Measurements from ENCODE around the gene RNF213.
"Not testable (repeated sequence)": the region's sequence is repeated elsewhere in the genome, so short reads cannot be mapped to it uniquely, and the experiment has no call there.

Gene RNF213

GRCh38 chr17:80246726-80247125, 13.9 kb upstream of the RNF213 start:
- no peaks in the 10 kb centered on the region for H3K27me3 ChIP-seq (ENCODE audit: control insufficient read depth, insufficient read depth, low read length)
- H3K36me3 ChIP-seq (ENCODE audit: control insufficient read depth, insufficient read depth, low read length), result peaks cover 16% of the 10 kb centered on the region
- H3K4me1 ChIP-seq (ENCODE audit: control insufficient read depth, insufficient read depth, low read length), result no peaks in the 10 kb centered on the region
- no peak overlapping the region for H3K4me3 ChIP-seq (ENCODE audit: low read length)
- no peak overlapping the region for H3K27ac ChIP-seq (ENCODE audit: low read depth, low read length)
- no peak overlapping the region for H3K9ac ChIP-seq (ENCODE audit: low read length)

DNA sequence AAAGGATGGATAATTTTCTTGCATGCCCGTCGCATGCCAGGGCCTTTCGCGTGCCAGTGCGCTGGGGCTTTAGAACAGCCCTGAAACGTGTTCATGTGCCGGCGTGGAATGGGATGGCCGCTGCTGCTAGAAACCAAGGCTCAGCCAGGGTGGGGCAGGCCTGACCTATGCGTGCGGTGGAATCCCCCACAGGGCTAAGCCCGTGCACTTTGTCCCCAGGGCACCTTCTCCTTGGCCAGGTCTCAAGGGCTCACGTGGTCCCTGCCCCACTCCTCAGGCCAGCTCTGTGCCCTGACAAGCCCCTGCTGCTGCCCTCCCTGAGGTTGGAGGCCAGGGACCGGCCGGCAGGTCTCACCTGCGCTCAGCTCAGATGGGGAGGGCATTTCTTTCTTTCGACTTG, 13.1 kb upstream of the RNF213 start:
- no peaks in the 10 kb centered on the region for H3K4me1 ChIP-seq (ENCODE audit: control insufficient read depth, insufficient read depth, low read length)
- peaks cover 13% of the 10 kb centered on the region for H3K36me3 ChIP-seq (ENCODE audit: control insufficient read depth, insufficient read depth, low read length)
- H3K9ac ChIP-seq (ENCODE audit: low read length), result no peak overlapping the region
- H3K27ac ChIP-seq (ENCODE audit: low read depth, low read length), result no peak overlapping the region
- no peak overlapping the region for H3K4me3 ChIP-seq (ENCODE audit: low read length)
- H3K27me3 ChIP-seq (ENCODE audit: control insufficient read depth, insufficient read depth, low read length), result no peaks in the 10 kb centered on the region

DNA sequence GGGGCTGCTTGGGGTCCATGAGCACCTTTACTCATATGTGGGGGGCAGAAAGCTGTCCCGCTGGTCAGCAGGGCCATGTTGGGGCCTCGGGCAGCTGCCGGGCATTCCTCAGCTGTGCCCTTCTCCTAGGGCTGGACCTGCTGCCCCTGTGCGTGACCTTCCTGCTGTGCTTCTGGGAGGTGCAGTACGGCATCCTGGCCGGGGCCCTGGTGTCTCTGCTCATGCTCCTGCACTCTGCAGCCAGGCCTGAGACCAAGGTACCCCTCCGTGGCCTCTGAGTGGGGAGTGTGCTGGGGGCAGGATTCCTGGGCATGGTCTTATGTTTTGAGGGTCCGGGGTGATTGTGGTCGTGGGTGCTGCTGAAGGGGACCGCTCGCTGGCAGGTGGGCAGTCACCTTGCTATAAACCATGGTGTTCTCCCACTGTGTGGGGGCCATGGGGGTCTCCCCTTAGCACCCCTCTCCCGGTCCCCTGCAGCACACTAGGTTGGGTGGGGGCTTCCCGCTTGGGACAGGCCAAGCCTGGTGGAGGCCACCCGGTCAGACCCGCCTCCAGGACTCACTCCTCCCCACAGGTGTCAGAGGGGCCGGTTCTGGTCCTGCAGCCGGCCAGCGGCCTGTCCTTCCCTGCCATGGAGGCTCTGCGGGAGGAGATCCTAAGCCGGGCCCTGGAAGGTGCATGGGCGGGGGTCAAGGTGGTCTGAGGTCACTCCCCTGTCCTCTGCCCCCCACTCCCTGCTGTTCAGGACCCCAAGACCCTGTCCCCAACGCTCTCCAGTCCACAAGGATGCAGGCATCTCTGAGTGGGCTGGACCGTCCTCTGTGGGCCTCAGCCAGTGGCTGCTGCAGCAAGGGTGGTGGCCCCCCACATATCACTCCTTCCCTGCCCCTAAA, 12.4 kb upstream of the RNF213 start:
- no peak overlapping the region for H3K9ac ChIP-seq (ENCODE audit: low read length)
- no peaks in the 10 kb centered on the region for H3K4me1 ChIP-seq (ENCODE audit: control insufficient read depth, insufficient read depth, low read length)
- H3K27me3 ChIP-seq (ENCODE audit: control insufficient read depth, insufficient read depth, low read length), result no peaks in the 10 kb centered on the region
- no peak overlapping the region for H3K4me3 ChIP-seq (ENCODE audit: low read length)
- H3K27ac ChIP-seq (ENCODE audit: low read depth, low read length), result no peak overlapping the region
- peaks cover 13% of the 10 kb centered on the region for H3K36me3 ChIP-seq (ENCODE audit: control insufficient read depth, insufficient read depth, low read length)

GRCh38 chr17:80248894-80249710, 11.6 kb upstream of the RNF213 start:
- H3K27ac ChIP-seq (ENCODE audit: low read depth, low read length), result no peak overlapping the region
- H3K36me3 ChIP-seq (ENCODE audit: control insufficient read depth, insufficient read depth, low read length), result peaks cover 8% of the 10 kb centered on the region
- no peaks in the 10 kb centered on the region for H3K4me1 ChIP-seq (ENCODE audit: control insufficient read depth, insufficient read depth, low read length)
- H3K27me3 ChIP-seq (ENCODE audit: control insufficient read depth, insufficient read depth, low read length), result no peaks in the 10 kb centered on the region
- no peak overlapping the region for H3K9ac ChIP-seq (ENCODE audit: low read length)
- no peak overlapping the region for H3K4me3 ChIP-seq (ENCODE audit: low read length)

DNA sequence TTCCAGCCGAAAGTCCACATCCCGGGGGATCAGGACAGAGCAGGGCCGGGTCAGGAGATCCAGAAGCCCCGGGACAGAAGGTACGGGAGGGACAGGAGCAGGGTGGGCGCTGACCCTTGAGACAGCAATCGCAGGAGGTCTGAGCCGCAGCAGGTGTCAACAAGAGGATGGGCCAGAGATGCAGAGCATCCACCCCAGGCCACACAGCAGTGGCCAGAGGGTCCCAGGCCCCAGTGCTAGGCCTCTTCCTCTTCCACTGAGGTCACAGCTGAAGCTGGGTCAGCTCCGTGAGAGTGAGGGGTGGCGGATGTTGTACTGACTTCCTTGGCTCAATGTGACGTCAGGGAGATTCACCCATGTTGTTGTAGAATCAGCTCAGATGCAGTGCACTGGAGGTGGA, 8.7 kb upstream of the RNF213 start:
- Histone ChIP-seq H3K4me3 (ENCODE audit: low read length) (no peak overlapping the region), H3K4me1 (ENCODE audit: control insufficient read depth, insufficient read depth, low read length) (no peaks in the 10 kb centered on the region), H3K27me3 (ENCODE audit: control insufficient read depth, insufficient read depth, low read length) (no peaks in the 10 kb centered on the region), H3K36me3 (ENCODE audit: control insufficient read depth, insufficient read depth, low read length) (no peaks in the 10 kb centered on the region), H3K27ac (ENCODE audit: low read depth, low read length) (no peak overlapping the region), H3K9ac (ENCODE audit: low read length) (no peak overlapping the region)

- Histone ChIP-seq H3K27me3 (ENCODE audit: control insufficient read depth, insufficient read depth, low read length) (no peaks in the 10 kb centered on the region), H3K4me3 (ENCODE audit: low read length) (no peak overlapping the region), H3K27ac (ENCODE audit: low read depth, low read length) (no peak overlapping the region), H3K9ac (ENCODE audit: low read length) (no peak overlapping the region), H3K36me3 (ENCODE audit: control insufficient read depth, insufficient read depth, low read length) (no peaks in the 10 kb centered on the region), H3K4me1 (ENCODE audit: control insufficient read depth, insufficient read depth, low read length) (no peaks in the 10 kb centered on the region)
Measured at GRCh38 chr17:80252871-80253270, 7.8 kb upstream of the RNF213 start.

DNA sequence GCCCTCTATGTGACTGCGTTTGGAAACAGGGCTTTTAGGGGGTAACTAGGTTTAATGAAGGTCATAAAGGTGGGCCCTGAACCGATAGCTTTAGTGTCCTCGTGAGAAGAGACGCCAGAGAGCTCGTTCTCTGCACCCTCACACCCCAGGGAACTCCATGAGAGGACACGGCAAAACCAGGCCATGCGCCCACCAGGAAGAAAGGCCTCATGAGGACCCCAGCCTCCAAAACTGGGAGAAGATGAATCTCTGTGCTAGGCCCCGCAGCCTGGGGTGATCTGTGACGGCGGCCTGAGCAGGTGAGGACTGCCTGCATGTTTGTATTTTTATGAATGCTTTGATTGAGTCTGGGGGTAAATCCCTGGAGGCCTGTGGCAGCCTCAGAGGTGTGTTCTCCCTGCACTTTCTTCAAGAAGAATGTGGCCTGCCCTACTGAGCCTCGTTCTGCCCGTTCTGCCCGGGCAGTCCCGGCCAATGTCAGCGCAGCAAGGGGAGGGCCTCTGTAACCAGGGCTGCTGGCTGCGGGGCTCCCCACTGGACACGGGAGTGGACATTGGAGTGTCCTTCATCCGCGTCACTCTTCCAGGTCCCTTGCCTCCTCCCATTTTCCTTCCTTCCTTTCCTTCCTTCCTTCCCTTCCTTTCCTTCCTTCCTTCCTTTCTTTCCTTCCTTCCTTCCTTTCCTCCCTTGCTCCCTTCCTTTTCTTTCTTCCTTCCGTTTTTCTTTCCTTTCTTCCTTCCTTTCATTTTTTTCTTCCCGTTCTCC, 6.8 kb upstream of the RNF213 start:
- Histone ChIP-seq H3K4me3 (ENCODE audit: low read length) (no peak overlapping the region), H3K27me3 (ENCODE audit: control insufficient read depth, insufficient read depth, low read length) (no peaks in the 10 kb centered on the region), H3K4me1 (ENCODE audit: control insufficient read depth, insufficient read depth, low read length) (no peaks in the 10 kb centered on the region), H3K27ac (ENCODE audit: low read depth, low read length) (no peak overlapping the region), H3K36me3 (ENCODE audit: control insufficient read depth, insufficient read depth, low read length) (no peaks in the 10 kb centered on the region), H3K9ac (ENCODE audit: low read length) (no peak overlapping the region)

DNA sequence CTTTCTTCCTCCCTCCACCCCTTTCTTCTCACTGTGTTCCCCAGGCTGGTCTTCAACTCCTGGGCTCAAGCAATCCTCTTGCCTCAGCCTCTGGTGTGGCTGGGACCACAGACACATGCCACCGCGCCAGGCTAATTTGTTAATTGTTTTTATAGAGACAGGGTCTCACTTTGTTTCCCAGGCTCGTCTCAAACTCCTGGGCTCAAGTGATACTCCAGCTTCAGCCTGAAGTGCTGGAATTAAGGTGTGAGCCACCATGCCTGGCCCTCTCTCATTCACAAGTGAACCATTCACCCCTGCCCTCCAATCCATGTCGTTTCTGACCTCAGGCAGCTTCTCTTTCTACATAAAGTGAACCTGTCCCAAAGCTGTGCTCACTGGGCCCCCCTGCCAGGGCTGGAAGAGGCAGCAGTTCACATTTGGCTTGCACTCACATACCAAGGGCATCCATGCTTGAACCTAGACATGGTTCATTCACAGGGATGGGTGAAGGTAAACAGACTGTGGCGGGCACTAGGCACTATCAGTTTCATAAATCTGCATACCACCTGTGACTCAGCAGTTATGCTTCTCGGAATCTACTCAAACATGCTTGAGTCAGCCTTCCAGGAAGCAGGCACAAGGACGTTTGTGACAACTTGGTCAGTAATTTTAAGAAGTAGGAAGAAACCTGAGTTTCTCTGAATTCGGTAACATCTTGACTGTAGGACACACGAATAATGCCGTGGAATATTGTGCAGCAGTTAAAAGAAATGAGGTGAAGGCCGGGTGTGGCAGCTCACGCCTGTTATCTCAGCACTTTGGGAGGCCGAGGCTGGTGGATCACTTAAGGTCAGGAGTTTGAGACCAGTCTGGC, 6.0 kb upstream of the RNF213 start:
- H3K4me3 ChIP-seq (ENCODE audit: low read length), result no peak overlapping the region
- no peaks in the 10 kb centered on the region for H3K27me3 ChIP-seq (ENCODE audit: control insufficient read depth, insufficient read depth, low read length)
- H3K4me1 ChIP-seq (ENCODE audit: control insufficient read depth, insufficient read depth, low read length), result no peaks in the 10 kb centered on the region
- no peak overlapping the region for H3K9ac ChIP-seq (ENCODE audit: low read length)
- H3K36me3 ChIP-seq (ENCODE audit: control insufficient read depth, insufficient read depth, low read length), result no peaks in the 10 kb centered on the region
- peak overlapping the region; percentile 17 for H3K27ac ChIP-seq (ENCODE audit: low read depth, low read length)

GRCh38 chr17:80256034-80256350, 4.7 kb upstream of the RNF213 start:
- Histone ChIP-seq H3K36me3 (ENCODE audit: control insufficient read depth, insufficient read depth, low read length) (no peaks in the 10 kb centered on the region), H3K9ac (ENCODE audit: low read length) (no peak overlapping the region), H3K4me1 (ENCODE audit: control insufficient read depth, insufficient read depth, low read length) (no peaks in the 10 kb centered on the region), H3K4me3 (ENCODE audit: low read length) (no peak overlapping the region), H3K27me3 (ENCODE audit: control insufficient read depth, insufficient read depth, low read length) (no peaks in the 10 kb centered on the region), H3K27ac (ENCODE audit: low read depth, low read length) (no peak overlapping the region)

GRCh38 chr17:80257716-80258213, 2.9 kb upstream of the RNF213 start:
- no peaks in the 10 kb centered on the region for H3K27me3 ChIP-seq (ENCODE audit: control insufficient read depth, insufficient read depth, low read length)
- no peak overlapping the region for H3K9ac ChIP-seq (ENCODE audit: low read length)
- H3K36me3 ChIP-seq (ENCODE audit: control insufficient read depth, insufficient read depth, low read length), result no peaks in the 10 kb centered on the region
- no peak overlapping the region for H3K27ac ChIP-seq (ENCODE audit: low read depth, low read length)
- peaks cover 8% of the 10 kb centered on the region for H3K4me1 ChIP-seq (ENCODE audit: control insufficient read depth, insufficient read depth, low read length)
- H3K4me3 ChIP-seq (ENCODE audit: low read length), result no peak overlapping the region

GRCh38 chr17:80258296-80258695, 2.4 kb upstream of the RNF213 start:
- not testable (repeated sequence) for H3K27ac ChIP-seq (ENCODE audit: low read depth, low read length)

More at GRCh38 chr17:80258296-80258695, 2.4 kb upstream of the RNF213 start:
- H3K36me3 ChIP-seq (ENCODE audit: control insufficient read depth, insufficient read depth, low read length); H3K9ac ChIP-seq (ENCODE audit: low read length); H3K4me3 ChIP-seq (ENCODE audit: low read length); H3K27me3 ChIP-seq (ENCODE audit: control insufficient read depth, insufficient read depth, low read length): not testable (repeated sequence)
- peaks cover 12% of the 10 kb centered on the region for H3K4me1 ChIP-seq (ENCODE audit: control insufficient read depth, insufficient read depth, low read length)

Measured in rectal smooth muscle tissue (tissue), 1 donor.